ENCODE data around the gene MCAT. TPM values are rescaled to one million over a fixed set of nuclear protein-coding genes. Genes with fewer than 3 reads are reported as not detected.

Gene MCAT
- total RNA-seq, 1 donor = 5.1 TPM

DNA sequence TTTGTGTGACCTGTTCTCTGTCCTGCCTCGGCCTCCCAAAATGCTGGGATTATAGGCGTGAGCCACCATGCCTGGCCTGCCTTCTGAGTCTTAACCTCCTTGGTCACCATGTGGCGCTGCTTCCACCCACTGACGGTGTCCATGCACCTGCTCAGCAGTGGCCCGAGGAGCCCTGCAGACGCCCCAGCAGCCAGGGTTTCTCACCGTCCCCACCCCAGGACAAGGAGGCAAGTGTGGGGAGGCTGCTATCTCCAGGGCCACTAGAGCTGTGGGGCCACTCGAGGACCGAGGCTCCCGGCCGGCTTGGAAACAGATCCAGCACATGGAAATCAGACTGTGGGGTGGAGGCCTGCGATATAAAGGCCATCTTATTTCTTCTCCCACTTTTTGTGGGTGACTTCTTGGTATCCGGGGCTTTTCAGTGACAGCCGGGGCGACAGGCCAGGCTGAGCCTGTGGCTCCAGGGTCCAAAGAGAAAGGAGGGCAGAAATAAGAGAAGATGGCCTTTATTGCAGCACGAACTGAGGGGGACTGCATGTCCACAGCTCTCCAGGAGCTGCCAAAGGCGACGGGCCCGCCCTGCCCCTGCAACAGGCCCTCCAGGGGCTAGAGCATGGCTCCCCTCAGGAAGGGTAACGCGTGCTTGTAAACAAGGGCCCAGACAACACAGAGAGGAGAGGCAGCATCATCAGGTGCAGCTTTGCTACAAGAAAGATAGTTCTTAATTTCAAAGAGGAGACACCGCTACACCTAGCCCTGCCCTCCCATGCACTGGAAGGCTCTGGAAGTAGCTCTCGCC is 23.1 kb upstream of the MCAT start:
- no peak overlapping the region for H3K4me3 ChIP-seq (ENCODE audit: low read length)
- H3K9me3 ChIP-seq (ENCODE audit: low read depth, low read length) = no peaks in the 10 kb centered on the region
- H3K4me1 ChIP-seq (ENCODE audit: insufficient read depth, low read length) = peaks cover 16% of the 10 kb centered on the region
- no peaks in the 10 kb centered on the region for H3K27me3 ChIP-seq (ENCODE audit: insufficient read depth, low read length)

DNA sequence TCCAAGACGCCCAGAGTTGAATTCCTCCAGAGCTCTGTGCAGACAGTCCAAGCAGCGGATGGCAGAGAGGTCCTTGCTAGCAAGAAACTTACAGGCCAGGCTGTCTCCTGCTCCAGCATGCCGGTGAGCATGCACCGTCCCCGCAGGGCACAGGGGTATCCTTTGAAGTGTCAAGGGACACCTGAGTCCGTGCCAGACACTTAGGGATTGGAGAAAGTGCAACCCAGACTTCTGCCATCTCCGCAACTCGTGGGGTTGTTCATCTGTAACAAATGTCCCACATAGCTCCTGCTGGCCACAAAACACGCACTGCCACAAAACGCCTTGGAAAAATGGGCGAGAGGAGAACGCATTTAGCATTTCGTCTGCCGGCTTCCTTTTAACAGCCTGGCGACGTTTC is 21.4 kb upstream of the MCAT start:
- Histone ChIP-seq H3K4me1 (ENCODE audit: insufficient read depth, low read length) (peaks cover 16% of the 10 kb centered on the region), H3K9me3 (ENCODE audit: low read depth, low read length) (no peaks in the 10 kb centered on the region), H3K27me3 (ENCODE audit: insufficient read depth, low read length) (no peaks in the 10 kb centered on the region), H3K4me3 (ENCODE audit: low read length) (no peak overlapping the region)

DNA sequence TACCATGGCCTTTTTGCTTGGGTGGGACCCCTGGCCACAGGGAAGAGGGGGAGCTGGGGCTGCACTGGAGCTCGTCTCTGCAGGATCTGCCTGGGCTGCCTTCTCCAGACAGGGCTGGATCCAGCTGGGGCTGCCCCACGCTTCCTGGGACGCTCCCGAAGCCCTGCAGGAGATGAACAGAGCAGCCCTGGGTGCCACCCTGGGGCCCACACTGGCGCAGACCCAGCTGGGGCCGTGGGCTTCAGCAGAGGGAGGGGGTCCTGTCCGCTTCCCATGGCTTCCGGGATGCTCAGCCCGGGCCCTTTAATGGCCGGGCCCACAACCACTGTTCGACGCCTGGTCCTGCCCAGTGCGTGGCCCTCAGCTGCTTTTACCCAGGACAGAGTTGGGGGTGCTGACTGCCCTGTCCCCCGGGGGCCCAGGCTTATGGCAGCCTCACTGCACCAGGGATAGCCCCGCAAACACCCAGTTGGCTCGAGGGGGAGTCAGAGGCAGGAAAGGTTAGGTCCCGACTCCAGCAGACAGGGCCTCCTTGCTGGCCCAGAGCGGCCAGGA is 20.1 kb upstream of the MCAT start:
- no peaks in the 10 kb centered on the region for H3K27me3 ChIP-seq (ENCODE audit: insufficient read depth, low read length)
- no peaks in the 10 kb centered on the region for H3K9me3 ChIP-seq (ENCODE audit: low read depth, low read length)
- H3K4me1 ChIP-seq (ENCODE audit: insufficient read depth, low read length) = peaks cover 30% of the 10 kb centered on the region
- no peak overlapping the region for H3K4me3 ChIP-seq (ENCODE audit: low read length)

- Histone ChIP-seq H3K27me3 (ENCODE audit: insufficient read depth, low read length) (no peaks in the 10 kb centered on the region), H3K4me3 (ENCODE audit: low read length) (no peak overlapping the region), H3K9me3 (ENCODE audit: low read depth, low read length) (no peaks in the 10 kb centered on the region), H3K4me1 (ENCODE audit: insufficient read depth, low read length) (peaks cover 37% of the 10 kb centered on the region)
These were observed 19.4 kb upstream of the MCAT start for GRCh38 chr22:43162412-43163150.

- Histone ChIP-seq H3K4me3 (ENCODE audit: low read length) (no peak overlapping the region), H3K27me3 (ENCODE audit: insufficient read depth, low read length) (no peaks in the 10 kb centered on the region), H3K4me1 (ENCODE audit: insufficient read depth, low read length) (peaks cover 54% of the 10 kb centered on the region), H3K9me3 (ENCODE audit: low read depth, low read length) (no peaks in the 10 kb centered on the region)
These were observed 17.4 kb upstream of the MCAT start for GRCh38 chr22:43160497-43161126.

GRCh38 chr22:43159484-43160178 is 16.4 kb upstream of the MCAT start:
- Histone ChIP-seq H3K4me1 (ENCODE audit: insufficient read depth, low read length) (peaks cover 64% of the 10 kb centered on the region), H3K27me3 (ENCODE audit: insufficient read depth, low read length) (no peaks in the 10 kb centered on the region), H3K4me3 (ENCODE audit: low read length) (no peak overlapping the region), H3K9me3 (ENCODE audit: low read depth, low read length) (no peaks in the 10 kb centered on the region)

DNA sequence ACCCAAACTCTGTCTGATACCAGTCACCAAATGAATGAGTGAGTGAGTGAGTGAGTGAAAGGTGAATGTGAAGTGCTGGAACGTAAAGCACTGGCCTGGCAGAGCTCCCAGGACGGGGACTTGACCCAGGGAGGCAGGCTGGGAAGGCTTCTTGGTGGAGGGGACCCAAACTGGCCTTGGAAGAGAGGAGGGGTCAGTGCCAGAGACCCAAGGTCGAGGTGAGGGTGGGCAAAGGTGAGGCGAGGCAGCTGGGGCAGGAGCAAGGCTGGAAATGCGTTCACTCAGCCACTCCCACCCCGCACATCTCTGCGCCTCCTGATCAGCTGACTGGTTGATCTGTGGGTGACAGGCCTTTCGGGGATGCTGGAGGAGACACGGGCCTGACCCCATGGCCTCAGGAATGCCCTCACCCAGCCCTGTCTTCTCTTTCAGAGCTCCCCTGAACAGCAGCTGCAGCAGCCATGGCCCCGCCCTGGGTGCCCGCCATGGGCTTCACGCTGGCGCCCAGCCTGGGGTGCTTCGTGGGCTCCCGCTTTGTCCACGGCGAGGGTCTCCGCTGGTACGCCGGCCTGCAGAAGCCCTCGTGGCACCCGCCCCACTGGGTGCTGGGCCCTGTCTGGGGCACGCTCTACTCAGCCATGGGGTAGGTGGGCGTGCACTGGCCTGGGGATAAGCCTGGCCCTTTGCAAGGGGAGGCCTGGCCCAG is 15.7 kb upstream of the MCAT start:
- peaks cover 69% of the 10 kb centered on the region for H3K4me1 ChIP-seq (ENCODE audit: insufficient read depth, low read length)
- no peak overlapping the region for H3K4me3 ChIP-seq (ENCODE audit: low read length)
- no peaks in the 10 kb centered on the region for H3K9me3 ChIP-seq (ENCODE audit: low read depth, low read length)
- no peaks in the 10 kb centered on the region for H3K27me3 ChIP-seq (ENCODE audit: insufficient read depth, low read length)

- H3K9me3 ChIP-seq (ENCODE audit: low read depth, low read length) = no peaks in the 10 kb centered on the region
- H3K4me3 ChIP-seq (ENCODE audit: low read length) = no peak overlapping the region
- H3K27me3 ChIP-seq (ENCODE audit: insufficient read depth, low read length) = no peaks in the 10 kb centered on the region
- peaks cover 66% of the 10 kb centered on the region for H3K4me1 ChIP-seq (ENCODE audit: insufficient read depth, low read length)
These were observed 14.8 kb upstream of the MCAT start for GRCh38 chr22:43157874-43158546.

DNA sequence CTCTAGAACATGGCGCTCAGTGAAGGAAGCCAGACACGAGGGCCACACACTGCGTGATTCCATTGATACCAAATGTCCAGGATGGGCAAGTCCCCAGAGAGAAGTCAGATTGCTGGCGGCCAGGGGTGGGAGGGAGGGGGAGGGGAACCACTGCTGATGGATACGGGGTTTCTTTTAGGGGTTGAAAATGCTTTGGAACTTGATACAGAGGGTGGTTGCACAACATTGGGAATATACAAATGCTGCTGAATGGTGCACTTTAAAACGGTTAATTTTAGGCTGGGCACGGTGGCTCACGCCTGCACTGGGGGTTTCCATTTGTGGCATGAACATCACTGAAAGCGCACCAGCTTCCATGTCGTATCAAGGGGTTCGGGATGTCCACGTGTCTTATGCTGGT is 13.2 kb upstream of the MCAT start:
- H3K4me1 ChIP-seq (ENCODE audit: insufficient read depth, low read length) = peaks cover 66% of the 10 kb centered on the region
- no peaks in the 10 kb centered on the region for H3K27me3 ChIP-seq (ENCODE audit: insufficient read depth, low read length)
- no peaks in the 10 kb centered on the region for H3K9me3 ChIP-seq (ENCODE audit: low read depth, low read length)
- H3K4me3 ChIP-seq (ENCODE audit: low read length) = no peak overlapping the region

- H3K27me3 ChIP-seq (ENCODE audit: insufficient read depth, low read length) = no peaks in the 10 kb centered on the region
- no peak overlapping the region for H3K4me3 ChIP-seq (ENCODE audit: low read length)
- no peaks in the 10 kb centered on the region for H3K9me3 ChIP-seq (ENCODE audit: low read depth, low read length)
- H3K4me1 ChIP-seq (ENCODE audit: insufficient read depth, low read length) = peaks cover 70% of the 10 kb centered on the region
These were observed 12.6 kb upstream of the MCAT start for GRCh38 chr22:43155789-43156188.

GRCh38 chr22:43154887-43155536 is 11.8 kb upstream of the MCAT start:
- Histone ChIP-seq H3K9me3 (ENCODE audit: low read depth, low read length) (no peaks in the 10 kb centered on the region), H3K4me3 (ENCODE audit: low read length) (no peak overlapping the region), H3K4me1 (ENCODE audit: insufficient read depth, low read length) (peaks cover 76% of the 10 kb centered on the region), H3K27me3 (ENCODE audit: insufficient read depth, low read length) (no peaks in the 10 kb centered on the region)

- Histone ChIP-seq H3K9me3 (ENCODE audit: low read depth, low read length) (no peaks in the 10 kb centered on the region), H3K4me3 (ENCODE audit: low read length) (peak overlapping the region; percentile 8), H3K4me1 (ENCODE audit: insufficient read depth, low read length) (peaks cover 72% of the 10 kb centered on the region), H3K27me3 (ENCODE audit: insufficient read depth, low read length) (no peaks in the 10 kb centered on the region)
These were observed 10.7 kb upstream of the MCAT start for GRCh38 chr22:43153899-43154298.

GRCh38 chr22:43152357-43153071 is 9.3 kb upstream of the MCAT start:
- peaks cover 72% of the 10 kb centered on the region for H3K4me1 ChIP-seq (ENCODE audit: insufficient read depth, low read length)
- peak overlapping the region; percentile 87 for H3K4me3 ChIP-seq (ENCODE audit: low read length)
- no peaks in the 10 kb centered on the region for H3K9me3 ChIP-seq (ENCODE audit: low read depth, low read length)
- H3K27me3 ChIP-seq (ENCODE audit: insufficient read depth, low read length) = no peaks in the 10 kb centered on the region
